Measurements from ENCODE around the gene DDIAS. TPM values are rescaled to one million over a fixed set of nuclear protein-coding genes. Genes with fewer than 3 reads are reported as not detected.

Gene DDIAS
- total and polyA plus RNA-seq, 2 donors (not counting 3 experiments of a cell fraction or from before 2014, with no cell fraction given), result 4.5 to 9.2 TPM

- no peaks in the 10 kb centered on the region for H3K9me1 ChIP-seq (replicated peaks; ENCODE audit: control insufficient read depth, extremely low read depth, insufficient read depth, low read length)
These were observed 75.2 kb downstream of the DDIAS start for GRCh38 chr11:82976786-82977185.

More at GRCh38 chr11:82976786-82977185, 75.2 kb downstream of the DDIAS start:
- Histone ChIP-seq H3K4me1 (ENCODE audit: control insufficient read depth, extremely low read depth, insufficient read depth, low read length) (peaks cover 22% of the 10 kb centered on the region), H3K79me2 (ENCODE audit: control insufficient read depth, insufficient read depth, low read length) (no peaks in the 10 kb centered on the region), H3K4me2 (ENCODE audit: insufficient read depth, low read length) (no peak overlapping the region), H2AFZ (ENCODE audit: low read depth, low read length) (no peak overlapping the region), H3K27me3 (ENCODE audit: control insufficient read depth in 2 of 2, insufficient read depth in 2 of 2, low read length in 2 of 2) (no peaks in the 10 kb centered on the region), H3K27ac (ENCODE audit: insufficient read depth, low read depth, low read length) (no peak overlapping the region), H3K9ac (replicated peaks; ENCODE audit: extremely low read depth, insufficient read depth, low read length) (no peak overlapping the region), H3K9me3 (replicated peaks; ENCODE audit: control insufficient read depth, insufficient read depth, low read length) (no peaks in the 10 kb centered on the region), H3K36me3 (ENCODE audit: control insufficient read depth in 2 of 2, extremely low read depth in 1 of 2, insufficient read depth in 2 of 2, low read length in 2 of 2) (no peaks in the 10 kb centered on the region), H3K4me3 (replicated peaks in 1 of 3; ENCODE audit: insufficient read depth in 1 of 3, low read depth in 1 of 3, low read length in 3 of 3) (no peak overlapping the region), H4K20me1 (replicated peaks; ENCODE audit: control insufficient read depth, extremely low read depth, insufficient read depth, low read length) (no peaks in the 10 kb centered on the region)
- ChIA-PET POLR2A (no interaction called here), CTCF (interaction anchor here (1.0 kb wide), 1 partner anchor 12 kb away, joined by 3 read pairs; no protein-coding TSS in a partner anchor)
- intact Hi-C loops (cut with micrococcal nuclease) (loop anchor here (5.0 kb wide), 1 partner anchor 44 kb away; no protein-coding TSS in a partner anchor), dilution Hi-C loops (cut with MboI; ENCODE audit: extremely low pct_ligation_motif_present, low sequenced_read_pairs) (no loop called here)
- FAIRE-seq (no peak), DNase-seq (ENCODE audit: low read depth, low spot score) (no peak)
- no TSS peak for BruUV-seq (replicated peaks)
- no peak for TF ChIP-seq FOS (IDR thresholded peaks at IDR 0.05; ENCODE audit: borderline replicate concordance, insufficient read depth, low read length)
- no peak for TF ChIP-seq CTCF (IDR thresholded peaks at IDR 0.05; ENCODE audit: extremely low read depth in 1 of 2, insufficient read depth in 1 of 2, low read depth in 1 of 2, low read length in 2 of 2)
- TF ChIP-seq JUN (IDR thresholded peaks at IDR 0.05; ENCODE audit: borderline replicate concordance, insufficient read depth, insufficient read length, low read depth), result no peak
- TF ChIP-seq MAX (IDR thresholded peaks at IDR 0.05; ENCODE audit: insufficient read depth, insufficient read length), result no peak
- no peak for TF ChIP-seq GATA2 (IDR thresholded peaks at IDR 0.05; ENCODE audit: insufficient read depth, insufficient read length, low read depth, low read length)
- no peak for TF ChIP-seq MYC (IDR thresholded peaks at IDR 0.05; ENCODE audit: low read depth, low read length)
- no peak for TF ChIP-seq EZH2 (IDR thresholded peaks at IDR 0.05; ENCODE audit: borderline replicate concordance, low read depth, low read length, severe bottlenecking)
- TF ChIP-seq POLR2AphosphoS5 (IDR thresholded peaks at IDR 0.05; ENCODE audit: insufficient read depth, low read depth, low read length), result no peak
- TF ChIP-seq POLR2A (IDR thresholded peaks at IDR 0.05; ENCODE audit: low read depth, low read length), result no peak
